Bronchial epithelial cell (primary cell): Measurements from ENCODE around the gene CIC. TPM values are rescaled to one million over a fixed set of nuclear protein-coding genes. Genes with fewer than 3 reads are reported as not detected.

Experiments used
- DNase-seq: peaks from one replicate; pipeline ENCODE4 v3.0.0-alpha.2; 2010; ENCODE audit warnings: low read depth
- FAIRE-seq: peaks from 2 replicates; lab custom pipeline; 2011; peaks lifted over from hg19 to GRCh38; lab: Jason Lieb, UNC
- H3K27me3 ChIP-seq: 2 replicates; pipeline ENCODE4 v1.5.1; 2011; ENCODE audit warnings: low read length; ENCODE audit not compliant: control insufficient read depth, insufficient read depth
- H3K36me3 ChIP-seq: 2 replicates; pipeline ENCODE4 v1.5.1; 2011; ENCODE audit warnings: low read length; ENCODE audit not compliant: control insufficient read depth, insufficient read depth
- H3K4me3 ChIP-seq: 2 replicates; pipeline ENCODE4 v1.5.1; 2011; ENCODE audit warnings: mild to moderate bottlenecking, low read depth, low read length, control low read depth
- total RNA-seq: library from RNA; depleted of rRNA; stranded (reverse); fragments of >200 nt; gene quantifications from 2 replicates; pipeline ENCODE4 v1.2.1, GENCODE V29; 2014
- TF ChIP-seq, protein P1 (sequence below): IDR thresholded peaks from 2 replicates; pipeline ENCODE4 v1.5.1; 2011; ENCODE audit warnings: mild to moderate bottlenecking, moderate library complexity, low read length, control low read depth, inconsistent platforms; ENCODE audit not compliant: insufficient read depth, severe bottlenecking

The CIC gene
- total RNA-seq, 1 donor from 2014 or later: 7.1 TPM

DNA sequence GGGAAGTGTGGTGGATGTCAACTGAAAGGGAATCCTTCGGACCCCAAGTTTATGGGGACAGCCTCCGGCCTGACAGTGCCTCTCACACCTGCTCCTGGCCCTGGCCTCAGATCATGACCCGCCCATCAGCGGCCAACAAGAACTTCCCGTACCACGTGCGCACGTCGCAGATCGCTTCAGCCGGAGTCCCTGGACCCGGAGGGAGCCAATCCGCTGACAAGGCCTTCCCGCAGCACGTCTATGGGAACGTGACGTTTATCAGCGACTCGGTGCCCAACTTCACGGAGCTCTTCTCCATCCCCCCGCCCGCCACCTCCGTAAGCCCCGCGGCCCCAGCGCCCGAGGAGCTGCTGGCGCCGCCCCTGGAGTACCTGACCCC is 54.4 kb downstream of the CIC start:
- peaks cover 6% of the 10 kb centered on the region for H3K27me3 ChIP-seq
- H3K4me3 ChIP-seq: no peak overlapping the region
- TF ChIP-seq, protein P1, sequence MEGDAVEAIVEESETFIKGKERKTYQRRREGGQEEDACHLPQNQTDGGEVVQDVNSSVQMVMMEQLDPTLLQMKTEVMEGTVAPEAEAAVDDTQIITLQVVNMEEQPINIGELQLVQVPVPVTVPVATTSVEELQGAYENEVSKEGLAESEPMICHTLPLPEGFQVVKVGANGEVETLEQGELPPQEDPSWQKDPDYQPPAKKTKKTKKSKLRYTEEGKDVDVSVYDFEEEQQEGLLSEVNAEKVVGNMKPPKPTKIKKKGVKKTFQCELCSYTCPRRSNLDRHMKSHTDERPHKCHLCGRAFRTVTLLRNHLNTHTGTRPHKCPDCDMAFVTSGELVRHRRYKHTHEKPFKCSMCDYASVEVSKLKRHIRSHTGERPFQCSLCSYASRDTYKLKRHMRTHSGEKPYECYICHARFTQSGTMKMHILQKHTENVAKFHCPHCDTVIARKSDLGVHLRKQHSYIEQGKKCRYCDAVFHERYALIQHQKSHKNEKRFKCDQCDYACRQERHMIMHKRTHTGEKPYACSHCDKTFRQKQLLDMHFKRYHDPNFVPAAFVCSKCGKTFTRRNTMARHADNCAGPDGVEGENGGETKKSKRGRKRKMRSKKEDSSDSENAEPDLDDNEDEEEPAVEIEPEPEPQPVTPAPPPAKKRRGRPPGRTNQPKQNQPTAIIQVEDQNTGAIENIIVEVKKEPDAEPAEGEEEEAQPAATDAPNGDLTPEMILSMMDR: no peak
- H3K36me3 ChIP-seq: no peaks in the 10 kb centered on the region
- DNase-seq (no peak), FAIRE-seq (no peak)

DNA sequence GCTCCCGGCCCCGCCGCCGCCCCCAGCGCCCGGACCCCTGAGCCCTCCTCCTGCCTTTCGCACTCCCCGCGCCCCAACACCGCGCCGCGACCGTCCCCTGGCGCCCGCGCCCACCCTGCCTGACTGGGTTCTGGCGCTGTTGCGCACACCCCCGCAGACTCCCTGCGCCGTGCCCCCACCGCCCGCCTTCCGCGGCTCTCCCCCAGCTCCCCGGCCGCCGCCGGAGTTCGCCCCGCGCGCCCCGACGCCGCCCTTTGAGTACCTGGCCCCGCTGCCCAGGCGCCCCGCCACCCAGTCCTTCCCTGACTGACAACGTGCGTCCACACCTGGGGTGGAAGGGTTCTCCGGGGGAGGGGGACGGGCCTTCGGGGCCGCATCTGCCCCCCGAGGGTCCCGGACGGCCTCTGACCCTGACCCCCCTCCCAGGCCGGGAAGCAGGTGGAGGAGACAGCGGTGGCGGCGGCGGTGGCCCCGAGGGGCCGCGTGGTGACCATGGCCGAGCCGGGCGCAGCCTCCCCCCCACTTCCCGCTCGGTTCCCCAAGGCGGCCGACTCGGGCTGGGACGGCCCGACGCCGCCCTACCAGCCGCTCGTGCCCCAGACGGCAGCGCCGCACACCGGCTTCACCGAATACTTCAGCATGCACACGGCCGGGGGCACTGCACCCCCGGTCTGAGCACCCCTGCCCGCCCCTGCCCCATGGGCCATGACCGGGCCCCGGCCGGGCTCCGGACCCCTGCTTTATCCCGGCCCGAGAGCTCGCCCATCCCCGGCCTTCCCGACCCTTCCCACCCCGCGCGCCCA is 55.0 kb downstream of the CIC start:
- TF ChIP-seq, protein P1: peak; percentile 42
- H3K27me3 ChIP-seq: peaks cover 6% of the 10 kb centered on the region
- DNase-seq (no peak), FAIRE-seq (no peak)
- H3K36me3 ChIP-seq: no peaks in the 10 kb centered on the region
- no peak overlapping the region for H3K4me3 ChIP-seq

DNA sequence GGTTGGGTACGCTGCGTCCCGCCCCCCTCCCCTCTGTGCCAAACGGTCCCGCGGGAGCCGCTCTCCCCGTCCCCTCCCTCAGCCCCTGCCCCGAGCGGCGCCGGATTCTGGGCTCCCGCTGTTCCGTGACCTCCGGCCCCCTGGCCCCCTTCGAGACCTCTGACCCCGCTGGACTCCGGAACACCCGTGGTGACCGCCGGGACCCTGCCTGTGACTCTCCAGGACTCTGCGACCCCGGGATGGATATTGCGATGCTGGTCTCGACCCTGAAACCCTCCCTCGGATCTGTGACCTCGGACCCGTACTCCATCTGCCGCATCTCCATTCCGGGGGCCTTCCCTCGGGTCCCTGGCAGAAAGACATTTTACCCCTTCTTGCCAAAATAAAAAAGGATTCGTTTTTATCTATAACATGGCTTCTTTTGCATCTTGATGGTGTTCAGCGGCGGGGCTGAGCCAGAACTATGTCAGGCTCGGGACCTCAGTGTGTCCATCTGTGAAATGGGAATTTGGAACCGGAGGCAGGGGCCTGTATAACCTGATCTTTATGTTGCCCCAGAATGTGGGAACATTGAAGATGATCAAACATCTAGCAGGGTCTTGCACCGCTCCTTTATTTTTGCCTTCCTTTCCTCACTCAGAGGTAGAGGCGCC is 55.7 kb downstream of the CIC start:
- no peak overlapping the region for H3K4me3 ChIP-seq
- H3K27me3 ChIP-seq: peaks cover 6% of the 10 kb centered on the region
- TF ChIP-seq, protein P1: no peak
- FAIRE-seq: no peak
- H3K36me3 ChIP-seq: no peaks in the 10 kb centered on the region
- DNase-seq: no peak

DNA sequence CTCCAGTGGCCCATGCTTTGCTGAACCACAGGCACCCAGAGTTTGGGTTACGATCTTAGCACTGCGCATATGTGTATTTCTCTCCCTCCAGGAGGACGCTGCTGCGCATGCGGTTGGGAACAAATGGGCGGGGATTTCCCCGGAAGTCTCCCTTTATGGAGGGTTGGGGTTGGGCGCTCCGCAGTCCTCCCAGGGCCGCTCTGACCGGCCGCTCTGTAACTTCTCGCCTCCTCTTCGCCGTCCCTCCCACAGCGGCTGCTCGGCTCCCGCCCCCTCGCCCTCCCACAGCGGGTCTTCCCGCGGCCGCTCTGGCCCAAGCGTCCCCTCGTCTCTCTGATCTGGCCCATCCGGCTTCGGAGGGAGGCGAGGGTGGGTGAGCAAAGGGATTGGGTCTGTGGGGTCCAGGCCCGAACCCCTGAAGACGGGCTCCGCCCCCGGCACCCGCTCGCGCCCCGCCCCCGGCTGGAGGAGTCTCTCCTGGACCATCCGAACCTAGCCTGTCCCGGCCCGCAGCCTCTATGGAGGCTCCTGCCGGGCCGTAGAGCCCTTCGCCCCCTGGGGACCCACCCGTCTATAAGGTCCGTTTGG is 56.4 kb downstream of the CIC start, which contains the start of gene MEGF8:
MEGF8 (plus strand) TSS at position 328 of the 588 bp plus-strand sequence. CDS start 609 bp downstream, outside the sequence.
- DNase-seq: peak; percentile 98
- Histone ChIP-seq H3K27me3 (peaks cover 6% of the 10 kb centered on the region), H3K4me3 (peak within 1 kb of the TSS; percentile 86), H3K36me3 (no peaks in the 10 kb centered on the region)
- TF ChIP-seq, protein P1: peak; percentile 89
- FAIRE-seq: peak; percentile 98

DNA sequence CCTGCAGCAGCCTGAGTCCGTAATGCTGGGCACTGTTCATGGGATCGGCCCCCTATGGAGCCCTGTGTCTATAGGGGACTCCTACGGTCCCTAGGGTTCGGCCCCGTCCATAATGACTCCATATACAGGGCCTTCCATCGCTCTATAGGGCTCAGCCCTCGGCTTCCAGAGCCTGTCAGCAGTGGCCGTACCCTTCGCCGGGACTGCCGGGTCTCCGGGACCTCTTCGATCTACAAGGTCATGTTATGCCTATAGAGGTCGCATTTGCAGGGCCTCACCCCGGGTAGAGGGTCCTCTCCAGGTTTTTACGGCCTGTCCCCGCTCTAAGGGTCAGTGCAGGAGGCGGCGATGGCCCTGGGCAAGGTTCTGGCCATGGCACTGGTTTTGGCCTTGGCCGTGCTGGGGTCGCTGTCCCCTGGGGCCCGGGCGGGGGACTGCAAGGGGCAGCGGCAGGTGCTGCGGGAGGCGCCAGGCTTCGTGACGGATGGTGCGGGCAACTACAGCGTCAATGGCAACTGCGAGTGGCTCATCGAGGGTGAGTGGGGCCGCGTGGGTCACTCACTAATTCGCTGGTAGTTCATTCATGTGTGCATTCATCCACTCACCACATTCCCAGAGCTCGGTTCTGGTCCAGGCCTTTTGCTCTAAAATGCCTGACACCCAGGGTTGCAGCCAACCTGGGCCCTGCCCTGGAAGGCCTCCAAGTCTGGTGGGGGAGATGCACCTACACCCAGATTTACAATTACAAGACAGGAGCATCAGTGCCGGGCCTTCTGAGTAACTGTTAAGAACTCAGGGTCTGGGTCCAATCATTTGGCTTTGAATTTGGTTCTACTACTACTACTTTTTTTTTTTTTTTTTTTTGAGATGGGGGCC is 57.1 kb downstream of the CIC start:
- Histone ChIP-seq H3K27me3 (peaks cover 6% of the 10 kb centered on the region), H3K4me3 (peak overlapping the region; percentile 86), H3K36me3 (no peaks in the 10 kb centered on the region)
- DNase-seq (no peak), FAIRE-seq (no peak)
- TF ChIP-seq, protein P1: peak; percentile 23
